ENCODE measurements around the gene PLEKHA7.

- TF ChIP-seq POLR2A (IDR thresholded peaks at IDR 0.05) = no peak
- no peak for TF ChIP-seq POLR2AphosphoS5 (IDR thresholded peaks at IDR 0.05)
- no peak for TF ChIP-seq CTCF (IDR thresholded peaks at IDR 0.05)
These were observed 11.7 kb downstream of the PLEKHA7 start for GRCh38 chr11:17002543-17002942.

Data from suprapubic skin (tissue), 4 donors.